ENCODE results near the gene EDEM1. TPM values are rescaled to one million over a fixed set of nuclear protein-coding genes. Genes with fewer than 3 reads are reported as not detected.
"Not testable (repeated sequence)": the region's sequence is repeated elsewhere in the genome, so short reads cannot be mapped to it uniquely, and the experiment has no call there.

Gene EDEM1
- total RNA-seq, 1 donor from 2014 or later = 49.1 TPM

GRCh38 chr3:5172018-5172417, 15.5 kb upstream of the EDEM1 start:
- no peak overlapping the region for H3K4me3 Mint-ChIP-seq (ENCODE audit: unreplicated experiment)
- no peak overlapping the region for H3K27ac Mint-ChIP-seq (ENCODE audit: unreplicated experiment)
- TF ChIP-seq CTCF (IDR thresholded peaks at IDR 0.05) = no peak
- peaks cover 11% of the 10 kb centered on the region for H3K36me3 Mint-ChIP-seq (ENCODE audit: low read depth)
- no peaks in the 10 kb centered on the region for H3K9me3 Mint-ChIP-seq (ENCODE audit: low read depth)
- H3K27me3 Mint-ChIP-seq (ENCODE audit: low read depth) = no peaks in the 10 kb centered on the region
- peaks cover 10% of the 10 kb centered on the region for H3K4me1 Mint-ChIP-seq (ENCODE audit: low read depth)
- DNase-seq (ENCODE audit: low spot score) = no peak

DNA sequence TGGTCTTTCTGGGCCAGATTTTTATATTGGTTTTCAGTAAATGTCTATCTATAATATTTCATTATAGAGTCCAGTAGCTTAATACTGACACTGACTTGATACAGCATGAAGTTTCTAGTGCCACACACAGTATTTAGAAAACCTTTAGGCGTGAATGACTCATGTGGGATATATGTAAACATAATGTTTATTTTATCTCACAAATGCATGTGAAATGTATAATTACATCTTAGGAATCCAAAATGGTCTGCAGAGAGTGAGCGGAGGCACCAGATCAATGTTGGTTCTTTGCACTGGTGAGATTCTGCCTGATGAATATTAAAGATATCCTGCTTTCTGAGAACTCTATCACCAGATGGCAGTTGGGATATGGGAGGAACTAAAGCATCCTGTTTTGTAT, 8.5 kb upstream of the EDEM1 start:
- DNase-seq (ENCODE audit: low spot score); H3K9me3 Mint-ChIP-seq (ENCODE audit: low read depth); H3K27me3 Mint-ChIP-seq (ENCODE audit: low read depth); H3K27ac Mint-ChIP-seq (ENCODE audit: unreplicated experiment); H3K4me1 Mint-ChIP-seq (ENCODE audit: low read depth); H3K4me3 Mint-ChIP-seq (ENCODE audit: unreplicated experiment): not testable (repeated sequence)
- peaks cover 19% of the 10 kb centered on the region for H3K36me3 Mint-ChIP-seq (ENCODE audit: low read depth)

GRCh38 chr3:5181469-5182141, 5.9 kb upstream of the EDEM1 start:
- Mint-ChIP-seq H3K27me3 (ENCODE audit: low read depth) (no peaks in the 10 kb centered on the region), H3K27ac (ENCODE audit: unreplicated experiment) (no peak overlapping the region), H3K4me3 (ENCODE audit: unreplicated experiment) (no peak overlapping the region), H3K36me3 (ENCODE audit: low read depth) (peaks cover 15% of the 10 kb centered on the region), H3K9me3 (ENCODE audit: low read depth) (no peaks in the 10 kb centered on the region), H3K4me1 (ENCODE audit: low read depth) (peaks cover 8% of the 10 kb centered on the region)
- TF ChIP-seq CTCF (IDR thresholded peaks at IDR 0.05) = no peak
- no peak for DNase-seq (ENCODE audit: low spot score)

DNA sequence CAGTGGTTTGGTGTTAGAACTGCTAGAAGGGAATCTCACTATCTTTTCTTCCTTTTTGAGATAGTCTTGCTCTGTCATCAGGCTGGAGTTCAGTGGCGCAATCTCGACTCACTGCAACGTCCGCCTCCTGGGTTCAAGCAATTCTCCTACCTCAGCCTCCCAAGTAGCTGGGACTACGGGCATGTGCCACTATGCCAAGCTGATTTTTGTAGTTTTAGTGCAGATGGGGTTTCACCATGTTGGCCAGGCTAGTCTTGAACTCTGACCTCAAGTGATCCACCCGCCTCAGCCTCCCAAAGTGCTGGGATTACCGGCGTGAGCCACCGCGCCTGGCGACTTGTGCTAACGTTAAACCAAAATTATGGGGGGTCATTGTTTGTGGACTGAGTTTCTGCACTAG, 3.8 kb upstream of the EDEM1 start:
- H3K27ac Mint-ChIP-seq (ENCODE audit: unreplicated experiment); DNase-seq (ENCODE audit: low spot score); H3K4me3 Mint-ChIP-seq (ENCODE audit: unreplicated experiment); H3K9me3 Mint-ChIP-seq (ENCODE audit: low read depth); H3K27me3 Mint-ChIP-seq (ENCODE audit: low read depth); H3K36me3 Mint-ChIP-seq (ENCODE audit: low read depth): not testable (repeated sequence)
- peaks cover 18% of the 10 kb centered on the region for H3K4me1 Mint-ChIP-seq (ENCODE audit: low read depth)

GRCh38 chr3:5184499-5184898, 3.0 kb upstream of the EDEM1 start:
- Mint-ChIP-seq H3K4me1 (ENCODE audit: low read depth) (peaks cover 24% of the 10 kb centered on the region), H3K27me3 (ENCODE audit: low read depth) (no peaks in the 10 kb centered on the region), H3K27ac (ENCODE audit: unreplicated experiment) (no peak overlapping the region), H3K36me3 (ENCODE audit: low read depth) (peaks cover 5% of the 10 kb centered on the region), H3K9me3 (ENCODE audit: low read depth) (no peaks in the 10 kb centered on the region), H3K4me3 (ENCODE audit: unreplicated experiment) (no peak overlapping the region)
- no peak for TF ChIP-seq CTCF (IDR thresholded peaks at IDR 0.05)
- DNase-seq (ENCODE audit: low spot score) = no peak

GRCh38 chr3:5185093-5185673, 2.3 kb upstream of the EDEM1 start:
- H3K4me1 Mint-ChIP-seq (ENCODE audit: low read depth) = peaks cover 31% of the 10 kb centered on the region
- no peak for TF ChIP-seq CTCF (IDR thresholded peaks at IDR 0.05)
- H3K36me3 Mint-ChIP-seq (ENCODE audit: low read depth) = peaks cover 3% of the 10 kb centered on the region
- DNase-seq (ENCODE audit: low spot score) = no peak
- H3K4me3 Mint-ChIP-seq (ENCODE audit: unreplicated experiment) = no peak overlapping the region
- H3K9me3 Mint-ChIP-seq (ENCODE audit: low read depth) = no peaks in the 10 kb centered on the region
- no peak overlapping the region for H3K27ac Mint-ChIP-seq (ENCODE audit: unreplicated experiment)
- no peaks in the 10 kb centered on the region for H3K27me3 Mint-ChIP-seq (ENCODE audit: low read depth)
